8988T (cell line): ENCODE measurements around the gene LHX3.
A peak's percentile ranks its signal among the peaks of the same experiment; 100 is the strongest.
"Not testable (repeated sequence)": the region's sequence is repeated elsewhere in the genome, so short reads cannot be mapped to it uniquely, and the experiment has no call there.

Experiments used
- DNase-seq: peaks from one replicate; pipeline ENCODE4 v3.0.0; 2011

The LHX3 gene

DNA sequence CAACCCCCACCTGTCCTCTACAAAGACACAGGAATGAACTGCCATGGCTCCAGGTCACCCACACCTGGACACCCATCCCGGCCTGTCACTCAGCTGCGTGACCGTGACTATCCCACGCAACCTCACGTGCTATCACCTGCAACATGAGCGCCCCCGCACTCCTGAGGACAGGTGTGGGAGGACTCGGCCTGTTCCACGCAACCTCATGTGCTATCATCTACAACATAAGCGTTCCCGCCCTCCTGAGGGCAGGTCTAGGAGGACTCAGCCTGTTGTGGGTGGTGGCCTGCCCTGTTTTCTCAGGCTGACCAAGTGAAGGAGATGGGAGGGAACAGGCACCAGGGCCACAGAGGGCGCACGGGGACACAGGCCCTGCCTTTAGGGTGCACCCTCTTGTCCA lies 36.6 kb upstream of the LHX3 start:
- DNase-seq: no peak

DNA sequence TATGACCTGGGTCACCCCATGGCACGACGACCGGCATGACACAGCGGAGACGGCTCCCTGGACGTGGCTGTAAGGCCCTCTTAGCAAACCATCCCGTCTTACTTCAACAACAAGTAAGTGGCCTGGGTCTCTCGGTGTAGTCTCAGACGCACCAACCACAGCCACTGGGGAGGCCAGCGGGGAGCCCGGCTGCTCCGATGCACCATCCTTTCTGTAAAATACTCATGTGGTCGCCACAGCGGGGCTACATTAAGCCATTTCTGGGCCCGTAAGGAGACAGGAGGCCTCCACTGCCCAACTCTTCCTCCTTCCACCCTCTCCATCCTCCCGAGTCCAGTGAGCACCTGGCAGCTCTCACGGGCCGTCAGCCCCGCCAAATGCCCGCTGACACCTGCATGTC lies 36.0 kb upstream of the LHX3 start:
- no peak for DNase-seq

DNA sequence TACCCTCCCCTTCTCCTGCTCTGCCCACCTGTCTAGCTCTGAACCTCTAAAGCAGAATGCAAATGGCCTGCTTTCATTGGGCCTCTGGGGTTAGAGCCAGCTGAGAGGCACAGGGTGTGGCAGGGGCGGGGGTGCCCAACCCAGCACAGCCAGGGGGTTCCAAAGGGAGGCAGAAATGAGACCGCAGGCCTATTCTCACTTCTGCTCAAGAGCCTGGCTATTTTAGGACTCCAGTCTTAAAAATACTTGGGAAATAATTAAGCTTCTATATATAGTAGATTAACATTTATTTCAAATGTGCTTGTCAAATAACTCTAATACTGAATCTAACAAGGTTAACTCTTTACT lies 35.0 kb upstream of the LHX3 start:
- no peak for DNase-seq

DNA sequence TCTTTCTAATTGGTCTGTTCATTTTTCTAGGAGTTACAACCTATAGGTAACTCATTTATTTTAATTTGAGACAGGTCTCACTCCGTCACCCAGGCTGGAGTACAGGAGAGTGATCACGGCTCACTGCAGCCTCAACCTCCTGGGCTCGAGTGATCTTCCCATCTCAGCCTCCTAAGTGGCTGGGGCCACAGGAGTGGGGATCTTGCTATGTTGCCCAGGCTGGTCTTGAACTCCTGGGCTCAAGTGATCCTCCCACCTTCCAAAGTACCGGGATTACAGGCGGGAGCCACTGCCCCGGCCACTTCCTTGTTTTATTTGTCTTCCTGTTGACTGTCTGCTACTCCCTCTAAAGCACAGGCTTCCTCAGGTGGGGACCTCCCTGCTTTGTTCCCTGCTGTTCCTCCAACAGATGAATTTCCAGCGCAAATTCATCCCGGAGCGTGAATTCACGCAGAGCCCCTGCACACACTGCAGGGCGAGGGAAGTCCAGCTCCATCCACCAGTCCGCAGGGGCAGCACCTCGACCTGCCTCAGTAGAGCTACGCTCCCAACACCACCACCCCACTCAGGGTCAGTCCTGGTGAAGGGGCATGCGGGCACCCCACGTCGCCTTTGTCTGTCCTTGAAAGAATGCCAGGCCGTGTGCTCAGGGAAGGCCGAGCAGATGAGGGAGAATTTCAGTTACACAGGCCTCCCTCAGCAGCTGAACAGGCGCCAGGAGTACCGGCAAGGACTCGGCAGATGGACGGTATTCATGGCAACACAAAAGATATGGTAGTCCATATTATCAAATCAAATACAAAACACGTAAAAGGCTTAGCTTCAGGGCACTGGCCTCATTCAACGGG lies 34.4 kb upstream of the LHX3 start:
- DNase-seq: no peak

DNA sequence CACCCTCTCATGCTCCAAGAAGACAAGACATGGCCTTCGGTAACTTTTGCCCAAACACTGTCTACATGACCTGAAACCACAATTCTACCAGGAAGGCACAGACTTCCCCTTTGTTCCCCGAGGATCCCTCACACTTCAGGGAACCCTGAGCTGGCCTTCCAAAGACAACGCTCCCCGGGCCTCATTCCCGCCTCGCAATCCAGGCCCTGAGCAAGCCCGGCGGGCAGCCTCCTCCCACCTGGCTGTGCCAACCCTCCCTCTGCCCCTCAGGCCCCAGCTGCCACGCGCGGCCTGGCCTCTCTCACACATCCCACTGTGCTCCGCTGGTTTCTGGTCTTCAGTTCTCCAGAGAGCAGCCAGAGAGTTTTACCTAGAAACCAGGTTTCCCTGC lies 33.4 kb upstream of the LHX3 start:
- no peak for DNase-seq

DNA sequence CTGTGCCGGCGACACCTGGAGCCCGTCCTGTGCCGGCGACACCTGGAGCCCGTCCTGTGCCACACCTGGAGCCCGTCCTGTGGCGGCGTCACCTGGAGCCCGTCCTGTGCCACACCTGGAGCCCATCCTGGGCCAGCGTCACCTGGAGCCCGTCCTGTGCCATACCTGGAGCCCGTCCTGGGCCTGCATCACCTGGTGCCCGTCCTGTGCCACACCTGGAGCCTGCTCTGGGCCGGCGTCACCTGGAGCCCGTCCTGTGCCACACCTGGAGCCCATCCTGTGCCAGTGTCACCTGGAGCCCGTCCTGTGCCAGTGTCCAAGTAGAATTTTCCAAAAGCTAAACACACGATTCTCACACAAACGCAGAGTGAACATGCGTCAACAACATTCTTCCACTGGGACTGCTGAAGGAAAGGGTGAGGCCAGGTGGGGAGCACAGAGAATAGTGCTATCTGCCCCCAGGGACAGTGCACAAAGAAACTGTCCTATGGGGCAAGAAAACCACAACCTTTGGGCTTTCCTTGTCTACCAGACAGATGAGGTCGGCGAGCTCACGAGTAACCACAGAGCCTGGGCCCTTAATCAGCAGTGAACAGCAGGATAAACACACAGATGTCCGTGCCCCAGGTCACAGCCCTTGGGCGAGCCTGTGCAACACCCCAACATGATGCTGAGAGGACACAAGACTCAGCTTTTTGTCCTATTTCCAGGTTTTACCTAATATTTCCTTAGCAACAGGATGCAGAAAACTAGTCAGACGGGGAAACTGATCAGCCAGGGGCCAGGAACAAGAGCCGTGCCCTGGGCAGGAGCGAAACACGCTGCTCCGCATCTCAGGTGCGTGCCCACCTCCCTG lies 32.8 kb upstream of the LHX3 start:
- no peak for DNase-seq

DNA sequence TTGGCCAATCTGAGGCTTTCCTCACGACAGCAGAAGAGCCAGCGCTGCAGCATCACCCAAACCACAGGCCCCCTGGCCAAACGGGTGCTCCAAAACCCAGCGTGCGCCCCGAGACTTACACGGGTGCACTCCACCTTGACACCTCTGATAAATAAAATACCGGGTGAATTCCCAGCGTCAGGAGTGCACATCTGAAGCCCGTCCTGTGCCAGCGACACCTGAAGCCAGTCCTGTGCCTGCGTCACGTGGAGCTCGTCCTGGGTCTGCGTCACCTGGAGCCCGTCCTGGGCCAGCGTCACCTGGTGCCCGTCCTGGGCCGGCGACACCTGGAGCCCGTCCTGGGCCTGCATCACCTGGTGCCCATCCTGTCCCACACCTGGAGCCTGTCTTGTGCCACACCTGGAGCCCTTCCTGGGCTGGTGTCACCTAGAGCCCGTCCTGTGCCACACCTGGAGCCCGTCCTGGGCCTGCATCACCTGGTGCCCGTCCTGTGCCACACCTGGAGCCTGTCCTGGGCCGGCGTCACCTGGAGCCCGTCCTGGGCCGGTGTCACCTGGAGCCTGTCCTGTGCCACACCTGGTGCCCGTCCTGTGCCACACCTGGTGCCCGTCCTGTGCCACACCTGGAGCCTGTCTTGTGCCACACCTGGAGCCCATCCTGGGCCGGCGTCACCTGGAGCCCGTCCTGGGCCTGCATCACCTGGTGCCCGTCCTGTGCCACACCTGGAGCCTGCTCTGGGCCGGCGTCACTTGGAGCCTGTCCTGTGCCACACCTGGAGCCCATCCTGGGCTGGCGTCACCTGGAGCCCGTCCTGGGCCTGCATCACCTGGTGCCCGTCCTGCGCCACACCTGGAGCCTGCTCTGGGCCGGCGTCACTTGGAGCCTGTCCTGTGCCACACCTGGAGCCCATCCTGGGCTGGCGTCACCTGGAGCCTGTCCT lies 31.8 kb upstream of the LHX3 start:
- not testable (repeated sequence) for DNase-seq

DNA sequence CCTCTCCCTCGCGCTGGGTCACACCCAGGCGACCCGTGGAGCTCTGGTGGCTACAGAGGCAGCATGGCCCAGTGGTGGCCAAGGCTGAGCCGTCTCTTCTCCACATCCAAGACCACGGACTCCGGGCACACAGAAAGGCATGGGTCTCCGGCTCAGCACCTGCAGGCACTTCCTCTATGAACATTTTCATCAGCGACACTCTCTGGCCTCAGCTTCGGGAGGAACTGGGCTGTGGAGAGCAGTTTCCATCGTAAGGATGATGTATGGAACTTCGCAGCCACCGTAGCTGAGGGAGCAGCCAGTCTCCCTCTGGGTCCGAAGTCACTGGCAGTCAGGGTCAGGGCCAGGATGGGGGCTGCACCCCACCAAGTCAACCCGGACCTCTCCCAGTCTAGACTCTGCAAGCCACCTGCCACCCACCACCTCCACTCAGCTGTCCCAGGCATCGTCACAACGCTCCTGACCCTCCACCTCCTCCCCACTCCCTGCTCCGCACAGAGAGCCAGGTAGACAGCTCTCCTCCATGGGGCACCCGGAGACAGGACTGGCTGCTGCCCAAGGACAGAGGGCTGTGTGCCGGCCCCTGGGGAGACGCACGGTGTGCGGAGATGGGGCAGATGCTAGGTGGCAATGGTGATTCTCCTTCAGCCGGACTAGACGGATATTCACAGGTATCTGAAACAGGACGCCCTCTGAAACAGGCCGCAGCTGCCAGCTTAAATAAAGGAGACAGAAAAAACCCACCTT lies 31.0 kb upstream of the LHX3 start:
- no peak for DNase-seq

DNA sequence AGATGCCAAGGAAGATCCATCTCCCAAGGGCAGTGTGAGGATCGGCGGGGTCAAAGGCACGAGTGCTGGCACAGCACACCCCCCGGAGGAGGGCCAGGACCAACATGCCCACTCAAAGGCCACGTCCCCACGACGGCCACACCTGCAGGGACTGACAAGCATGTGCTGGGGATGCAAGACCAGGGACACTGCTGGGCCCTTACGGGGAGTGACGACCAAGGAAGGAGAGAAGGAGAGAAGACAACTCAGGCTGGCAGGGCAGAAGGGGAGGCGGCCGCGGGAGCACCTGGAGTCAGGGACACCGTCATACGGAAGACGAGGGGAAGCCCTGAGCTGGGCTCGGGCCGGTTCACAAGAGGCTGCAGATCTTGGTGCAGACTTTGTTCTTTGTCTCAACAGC lies 30.2 kb upstream of the LHX3 start:
- DNase-seq: no peak

DNA sequence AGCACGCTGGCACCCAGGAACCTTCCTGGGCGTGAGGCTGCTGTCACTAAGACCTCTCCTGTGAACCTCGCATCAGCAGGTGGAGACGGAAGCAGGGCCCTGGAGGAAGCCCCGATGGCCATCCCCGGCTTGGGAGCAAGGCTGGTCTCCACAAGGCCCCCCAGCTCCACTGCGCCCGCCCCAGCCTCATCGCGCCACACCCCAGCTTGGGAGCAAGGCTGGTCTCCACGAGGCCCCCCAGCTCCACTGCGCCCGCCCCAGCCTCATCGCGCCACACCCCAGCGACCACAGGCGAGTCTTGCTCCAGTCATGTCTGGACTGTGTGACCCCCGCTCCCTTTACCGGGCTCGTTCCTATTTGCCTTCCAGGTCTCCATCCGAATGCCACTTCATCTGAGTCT lies 29.7 kb upstream of the LHX3 start:
- no peak for DNase-seq

DNA sequence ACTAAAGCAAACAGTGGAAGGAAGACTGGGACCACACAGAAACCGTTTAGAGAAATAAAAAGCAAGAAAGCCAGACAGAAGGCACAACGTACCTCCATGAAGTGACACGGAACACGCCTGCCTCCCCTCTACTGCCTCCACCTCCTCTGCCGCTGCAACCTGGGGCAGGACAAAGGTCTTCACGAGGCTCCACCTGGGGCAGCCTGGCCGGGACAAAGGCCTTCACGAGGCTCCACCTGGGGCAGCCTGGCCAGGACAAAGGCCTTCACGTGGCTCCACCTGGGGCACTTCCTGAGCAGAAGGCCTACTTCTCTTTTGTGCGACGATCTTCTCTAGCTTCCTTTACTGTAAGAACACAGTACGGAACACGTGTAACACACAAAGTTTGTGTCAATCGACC lies 28.9 kb upstream of the LHX3 start:
- no peak for DNase-seq

DNA sequence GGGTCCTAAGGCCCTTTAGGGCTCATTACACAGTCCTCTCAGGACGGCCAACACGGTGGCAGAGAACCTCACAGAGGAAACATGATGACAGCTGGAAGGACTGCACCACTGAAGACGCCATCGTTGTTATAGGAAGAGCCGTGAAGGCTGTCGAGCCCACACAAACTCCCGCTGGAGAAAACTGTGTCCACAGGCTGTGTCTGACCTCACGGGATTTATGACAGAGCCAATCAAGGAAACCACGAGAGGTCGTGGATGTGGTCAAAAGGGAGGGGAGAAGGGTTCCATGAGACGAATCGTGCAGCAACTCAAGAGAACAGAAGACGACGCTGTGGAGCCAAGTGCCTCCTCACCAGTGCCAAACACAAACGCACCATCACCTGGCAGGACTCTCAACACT lies 28.5 kb upstream of the LHX3 start:
- no peak for DNase-seq

DNA sequence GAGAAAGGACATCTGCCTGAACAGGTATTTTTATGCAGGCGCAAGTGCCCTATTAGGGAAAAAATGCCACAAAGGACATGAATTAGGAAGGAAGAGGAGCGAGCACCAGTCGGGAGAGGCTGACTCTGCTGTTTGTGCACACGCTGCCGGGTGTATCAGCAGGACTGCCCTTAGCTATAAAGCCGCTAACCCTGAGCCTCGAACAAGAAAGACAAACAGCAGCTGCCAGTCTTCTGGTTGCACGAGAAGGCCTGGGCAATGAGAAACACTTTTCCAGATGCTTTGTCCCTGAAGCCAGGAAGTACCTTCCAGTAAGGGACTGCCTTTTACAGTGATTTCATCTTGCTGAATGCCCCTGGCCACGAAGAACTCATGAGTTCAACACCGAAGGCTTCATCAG lies 28.0 kb upstream of the LHX3 start:
- DNase-seq: no peak

DNA sequence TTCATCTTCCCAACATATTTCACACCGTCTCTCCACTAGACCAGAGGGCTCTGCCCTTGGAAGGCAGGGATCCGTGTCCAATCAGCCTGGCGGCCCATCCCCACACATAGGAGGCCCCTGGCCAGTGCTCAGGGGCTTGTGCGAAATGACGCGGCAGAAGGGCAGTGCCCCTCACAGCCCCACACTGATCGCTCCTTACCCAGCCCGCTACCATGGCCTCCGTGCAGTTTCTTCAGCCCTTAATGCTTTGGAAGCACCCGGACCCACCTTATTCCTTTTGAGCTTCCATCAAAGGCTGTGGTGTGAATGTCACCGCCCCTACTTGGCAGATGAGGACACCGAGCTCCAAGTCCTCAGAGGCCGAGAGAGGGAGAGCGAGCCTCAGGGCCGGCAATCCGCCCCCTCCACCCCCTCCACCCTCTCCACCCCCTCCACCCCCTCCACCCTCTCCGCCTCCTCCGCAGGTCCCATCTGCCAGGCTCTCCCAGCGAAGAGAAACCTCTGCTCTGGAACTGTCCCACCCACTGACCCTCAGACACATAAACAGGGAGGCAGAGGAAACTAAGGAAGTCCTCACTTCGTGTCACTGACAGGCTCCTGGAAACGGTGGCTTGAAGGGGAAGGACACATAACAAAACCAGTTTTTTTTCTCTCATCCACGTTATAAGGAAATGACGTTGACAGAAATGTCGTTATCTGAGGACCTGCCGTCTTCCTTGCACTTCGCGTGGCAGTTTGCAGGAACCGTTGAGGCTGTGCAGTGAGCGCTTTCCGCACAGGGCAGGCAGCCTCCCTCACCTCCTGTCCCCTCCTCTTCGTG lies 26.8 kb upstream of the LHX3 start:
- no peak for DNase-seq

DNA sequence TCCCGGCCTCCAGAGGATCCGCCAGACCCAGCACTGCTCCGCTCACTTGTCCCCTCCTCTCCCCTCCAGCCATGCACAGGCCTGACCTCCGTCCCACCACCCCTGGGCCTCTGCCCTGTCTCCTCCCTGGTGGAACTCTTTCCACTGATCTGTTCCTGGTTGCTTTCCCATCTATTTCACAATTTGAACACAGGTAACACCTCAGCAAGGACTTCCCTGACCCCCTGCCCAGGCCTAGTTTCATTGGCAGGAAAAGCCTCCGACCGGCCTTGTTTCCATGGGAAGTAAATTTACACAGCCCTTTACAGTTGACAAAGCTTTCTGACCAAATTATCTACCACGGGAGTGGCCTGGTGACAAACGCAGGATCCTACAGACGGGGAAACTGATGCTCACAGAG lies 25.8 kb upstream of the LHX3 start:
- DNase-seq: no peak

DNA sequence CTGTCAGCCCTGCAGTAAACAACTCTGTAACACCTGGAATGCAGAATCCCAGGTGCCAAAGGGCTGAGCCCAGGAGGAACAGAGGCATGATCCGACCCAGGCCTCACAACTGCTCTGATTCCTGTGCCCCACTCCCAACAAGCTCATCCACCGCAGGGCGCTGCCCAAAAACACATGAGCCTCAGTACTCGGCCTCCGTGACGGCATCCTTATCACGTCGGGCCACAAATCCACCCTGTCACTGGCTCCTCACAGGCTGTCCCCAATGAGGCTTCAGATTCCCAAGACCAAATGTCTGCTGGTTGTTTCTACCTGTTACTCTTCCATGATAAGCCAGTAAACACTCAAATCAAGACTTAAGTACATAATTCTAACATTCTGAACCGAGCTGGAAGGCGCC lies 25.4 kb upstream of the LHX3 start:
- no peak for DNase-seq

DNA sequence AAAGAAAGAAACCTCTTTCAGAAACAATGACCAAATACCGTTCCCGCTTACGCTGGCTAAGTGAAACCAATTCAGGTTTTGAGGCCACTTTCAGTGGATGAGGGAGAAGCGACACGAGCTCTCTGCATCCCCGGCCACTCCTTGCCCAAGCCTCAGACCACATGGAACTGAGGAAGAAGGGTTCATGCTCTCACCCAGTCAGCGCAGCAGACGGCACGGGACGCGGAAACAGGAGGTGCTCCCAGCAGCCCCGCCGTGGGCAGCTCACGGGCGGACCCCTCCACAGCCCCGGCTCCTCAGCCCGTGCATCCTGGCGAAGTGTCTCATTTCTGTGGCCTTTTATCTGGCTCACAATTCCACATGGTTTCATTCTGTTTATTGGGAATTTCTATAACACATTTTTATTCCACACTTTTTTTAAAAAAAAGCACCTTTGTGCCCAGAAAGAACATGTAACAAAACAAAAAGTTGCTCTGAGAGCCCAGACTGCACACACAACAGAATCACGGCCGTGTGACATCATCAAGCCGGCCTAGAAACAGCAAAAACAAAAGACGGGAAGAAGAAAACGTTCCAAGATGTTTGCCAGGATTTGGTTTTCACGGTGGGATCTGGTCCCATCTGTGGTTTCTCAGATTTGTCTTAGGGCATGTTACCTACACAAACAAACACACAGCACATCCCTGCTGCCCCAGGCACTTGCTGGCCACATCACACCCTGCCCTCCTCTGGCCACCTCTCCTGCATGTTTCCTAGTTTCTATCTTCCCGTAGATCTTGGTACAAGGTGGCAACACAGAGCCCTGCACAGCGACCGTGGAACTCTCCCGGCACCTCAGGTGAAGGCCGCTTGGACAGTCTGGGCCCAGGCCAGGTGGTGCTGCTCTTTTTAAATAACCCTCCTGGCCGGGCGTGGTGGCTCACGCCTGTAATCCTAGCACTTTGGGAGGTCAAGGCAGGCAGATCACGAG lies 24.5 kb upstream of the LHX3 start:
- DNase-seq: no peak

DNA sequence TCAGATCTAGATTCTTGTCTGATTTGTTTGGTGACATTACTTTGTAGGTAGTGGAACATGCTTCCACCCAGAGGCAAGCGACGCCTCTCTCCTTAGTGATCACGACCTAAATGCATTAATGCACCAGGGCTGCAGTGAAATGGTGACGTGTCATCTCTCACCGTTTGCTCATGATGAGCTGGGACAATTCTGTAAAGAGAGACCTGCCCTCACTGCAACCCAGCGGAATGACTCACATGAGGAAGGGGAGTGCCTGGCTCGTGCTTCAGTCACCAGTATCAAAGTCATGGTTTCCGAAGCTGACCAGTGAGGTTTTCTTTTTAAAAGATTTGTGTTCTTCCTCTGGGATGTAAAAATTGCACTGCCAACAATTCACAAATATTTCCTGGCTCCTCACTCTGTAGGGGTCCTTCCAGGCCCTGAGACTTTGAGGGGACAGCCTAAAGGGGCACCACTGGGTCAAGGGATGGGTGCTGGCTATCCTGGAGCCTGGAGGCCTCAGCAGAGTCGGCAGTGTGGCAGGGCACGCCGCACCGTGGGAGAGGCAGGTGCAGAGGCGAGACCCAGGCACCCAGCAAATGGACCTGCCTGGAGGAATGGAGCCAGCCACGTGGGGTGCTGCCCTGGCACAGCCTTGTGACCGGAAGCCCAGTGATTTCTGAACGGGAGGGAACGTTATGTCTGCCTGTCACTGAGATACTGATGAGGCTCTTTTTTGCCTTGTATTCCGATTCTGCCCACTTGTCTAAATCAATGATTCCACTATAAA lies 23.4 kb upstream of the LHX3 start:
- DNase-seq: peak; percentile 89

DNA sequence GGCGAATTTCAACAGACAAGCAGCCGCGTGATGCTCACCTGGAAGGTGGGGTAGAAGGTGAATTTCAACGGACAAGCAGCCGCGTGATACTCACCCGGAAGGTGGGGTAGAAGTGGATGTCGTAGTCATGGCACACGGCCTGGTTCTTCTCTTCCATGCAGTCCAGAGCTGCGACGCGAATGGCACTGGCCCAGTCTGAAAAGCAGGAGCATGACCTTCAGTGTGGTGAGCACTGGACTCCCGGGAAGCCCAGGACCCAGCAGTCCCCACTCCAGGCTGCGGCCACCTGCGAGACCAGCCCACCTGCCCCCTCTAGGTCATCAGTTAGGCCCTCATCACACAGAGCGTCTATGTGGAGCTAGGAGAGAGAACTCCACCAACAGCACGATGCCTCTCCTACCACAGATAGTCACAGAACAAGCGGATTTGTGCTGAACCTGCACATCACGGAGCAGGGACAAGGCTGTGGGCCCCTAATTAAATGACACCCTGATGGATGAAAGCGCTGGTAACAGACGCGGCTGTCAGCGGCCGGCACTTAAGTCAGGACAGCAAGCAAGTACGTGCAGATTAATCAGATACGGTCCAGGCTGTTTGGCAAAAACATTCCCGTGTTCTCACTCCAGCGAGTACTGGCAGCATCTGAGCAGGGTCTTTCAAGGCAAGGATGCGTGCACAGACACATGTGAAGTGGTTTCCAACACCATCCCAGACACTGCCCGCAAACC lies 21.9 kb upstream of the LHX3 start:
- DNase-seq: no peak
